ENCODE measurements around the gene OSBPL6. TPM values are rescaled to one million over a fixed set of nuclear protein-coding genes. Genes with fewer than 3 reads are reported as not detected.

The OSBPL6 gene
- total RNA-seq, 1 donor from 2014 or later, result 6.9 TPM

DNA sequence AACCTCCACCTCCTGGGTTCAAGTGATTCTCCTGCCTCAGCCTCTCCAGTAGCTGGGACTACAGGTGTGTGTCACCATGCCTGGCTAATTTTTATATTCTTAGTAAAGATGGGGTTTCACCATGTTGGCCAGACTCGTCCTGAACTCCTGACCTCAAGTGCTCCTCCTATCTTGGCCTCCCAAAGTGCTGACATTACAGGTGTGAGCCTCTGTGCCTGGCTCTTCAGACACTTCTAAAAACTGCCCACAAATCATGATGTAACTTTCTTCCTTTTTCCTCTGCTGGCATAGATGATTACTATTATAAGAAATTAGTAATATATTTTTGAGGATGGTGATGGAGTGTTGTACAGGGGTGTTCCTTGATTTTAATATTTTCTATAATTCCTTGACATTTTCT lies 6.0 kb downstream of the OSBPL6 start:
- Mint-ChIP-seq H3K4me3 (no peak overlapping the region), H3K36me3 (no peaks in the 10 kb centered on the region), H3K4me1 (ENCODE audit: unreplicated experiment) (peaks cover 9% of the 10 kb centered on the region), H3K27ac (no peak overlapping the region), H3K27me3 (peaks cover 29% of the 10 kb centered on the region), H3K9me3 (no peaks in the 10 kb centered on the region)
- DNase-seq (ENCODE audit: extremely low spot score, unreplicated experiment), result no peak
- TF ChIP-seq, protein P1, sequence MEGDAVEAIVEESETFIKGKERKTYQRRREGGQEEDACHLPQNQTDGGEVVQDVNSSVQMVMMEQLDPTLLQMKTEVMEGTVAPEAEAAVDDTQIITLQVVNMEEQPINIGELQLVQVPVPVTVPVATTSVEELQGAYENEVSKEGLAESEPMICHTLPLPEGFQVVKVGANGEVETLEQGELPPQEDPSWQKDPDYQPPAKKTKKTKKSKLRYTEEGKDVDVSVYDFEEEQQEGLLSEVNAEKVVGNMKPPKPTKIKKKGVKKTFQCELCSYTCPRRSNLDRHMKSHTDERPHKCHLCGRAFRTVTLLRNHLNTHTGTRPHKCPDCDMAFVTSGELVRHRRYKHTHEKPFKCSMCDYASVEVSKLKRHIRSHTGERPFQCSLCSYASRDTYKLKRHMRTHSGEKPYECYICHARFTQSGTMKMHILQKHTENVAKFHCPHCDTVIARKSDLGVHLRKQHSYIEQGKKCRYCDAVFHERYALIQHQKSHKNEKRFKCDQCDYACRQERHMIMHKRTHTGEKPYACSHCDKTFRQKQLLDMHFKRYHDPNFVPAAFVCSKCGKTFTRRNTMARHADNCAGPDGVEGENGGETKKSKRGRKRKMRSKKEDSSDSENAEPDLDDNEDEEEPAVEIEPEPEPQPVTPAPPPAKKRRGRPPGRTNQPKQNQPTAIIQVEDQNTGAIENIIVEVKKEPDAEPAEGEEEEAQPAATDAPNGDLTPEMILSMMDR (conservative IDR thresholded peaks at IDR 0.05), result no peak

DNA sequence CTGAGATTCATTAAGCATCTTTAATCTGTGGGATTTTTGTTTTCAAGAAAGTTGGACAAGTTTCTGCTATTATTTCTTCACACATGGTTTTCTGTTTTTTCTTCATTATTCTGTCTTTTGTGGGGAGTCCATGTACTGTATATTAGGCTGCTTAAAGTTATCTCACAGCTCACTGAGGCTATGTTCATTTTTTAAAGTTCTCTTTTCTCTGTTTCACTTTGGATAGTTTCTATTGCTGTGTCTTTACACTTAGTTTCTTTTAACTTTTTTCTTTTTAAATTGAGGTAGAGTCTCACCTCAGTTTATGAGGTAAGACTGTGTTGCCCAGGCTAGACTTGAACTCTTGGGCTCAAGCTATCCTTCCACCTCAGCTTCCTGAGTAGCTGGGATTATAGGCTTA lies 8.6 kb downstream of the OSBPL6 start:
- TF ChIP-seq, protein P1 (conservative IDR thresholded peaks at IDR 0.05), result no peak
- Mint-ChIP-seq H3K4me1 (ENCODE audit: unreplicated experiment) (peaks cover 7% of the 10 kb centered on the region), H3K9me3 (no peaks in the 10 kb centered on the region), H3K27me3 (peaks cover 10% of the 10 kb centered on the region), H3K36me3 (no peaks in the 10 kb centered on the region), H3K27ac (no peak overlapping the region), H3K4me3 (no peak overlapping the region)
- no peak for DNase-seq (ENCODE audit: extremely low spot score, unreplicated experiment)

DNA sequence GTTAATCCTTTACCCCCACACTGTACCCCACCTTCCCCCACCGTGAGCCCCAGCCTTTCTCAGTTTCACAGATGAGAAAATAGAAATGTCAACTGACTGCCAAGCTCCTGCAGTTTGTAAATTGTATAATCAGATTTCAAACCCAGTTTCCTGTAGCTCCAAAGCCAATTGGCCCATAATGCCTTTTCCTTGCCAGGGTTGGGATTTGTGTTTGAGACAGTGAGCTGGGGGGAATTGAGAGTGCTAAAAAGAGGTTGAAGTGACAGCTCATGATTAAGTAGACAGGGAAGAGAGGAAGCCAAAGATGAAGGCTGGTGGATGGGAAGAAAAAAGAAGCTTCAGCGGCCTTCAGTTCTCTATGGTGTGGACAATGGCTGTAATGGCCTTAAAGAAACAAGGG lies 10.7 kb downstream of the OSBPL6 start:
- TF ChIP-seq, protein P1 (conservative IDR thresholded peaks at IDR 0.05), result no peak
- H3K9me3 Mint-ChIP-seq, result no peaks in the 10 kb centered on the region
- no peak overlapping the region for H3K27ac Mint-ChIP-seq
- DNase-seq (ENCODE audit: extremely low spot score, unreplicated experiment), result no peak
- H3K4me1 Mint-ChIP-seq (ENCODE audit: unreplicated experiment), result peaks cover 10% of the 10 kb centered on the region
- H3K27me3 Mint-ChIP-seq, result peaks cover 7% of the 10 kb centered on the region
- H3K4me3 Mint-ChIP-seq, result no peak overlapping the region
- H3K36me3 Mint-ChIP-seq, result no peaks in the 10 kb centered on the region

DNA sequence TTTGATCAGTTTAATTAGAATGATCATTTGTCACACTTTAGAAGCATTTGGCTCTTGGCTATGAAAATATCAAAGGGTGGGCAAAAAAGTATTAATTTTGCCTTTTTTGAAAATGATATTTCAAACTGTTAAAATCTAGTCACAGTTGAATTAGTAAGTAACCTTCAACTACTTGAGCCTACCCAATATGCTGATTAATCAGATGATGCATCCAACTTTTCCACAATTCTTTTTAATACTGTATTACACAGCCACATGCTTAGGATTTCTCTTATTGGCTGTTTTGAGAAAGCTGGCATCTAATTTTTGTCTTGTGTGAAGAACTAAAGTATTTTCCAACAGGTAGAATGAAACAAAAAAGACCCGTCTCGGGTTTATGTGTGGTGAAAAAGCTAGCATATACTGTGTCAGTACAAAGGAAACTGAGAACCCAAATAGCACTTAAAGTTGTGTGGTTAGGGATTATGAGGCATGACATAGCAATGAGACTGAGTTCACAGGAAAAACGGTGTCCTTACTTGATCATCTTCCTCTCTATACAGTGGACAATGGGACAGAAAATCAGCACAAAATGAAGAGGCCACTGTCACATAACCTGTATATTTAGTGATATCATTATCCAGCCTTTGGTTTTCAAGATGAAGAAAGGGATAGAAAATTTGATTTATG lies 11.7 kb downstream of the OSBPL6 start:
- H3K27ac Mint-ChIP-seq, result no peak overlapping the region

DNA sequence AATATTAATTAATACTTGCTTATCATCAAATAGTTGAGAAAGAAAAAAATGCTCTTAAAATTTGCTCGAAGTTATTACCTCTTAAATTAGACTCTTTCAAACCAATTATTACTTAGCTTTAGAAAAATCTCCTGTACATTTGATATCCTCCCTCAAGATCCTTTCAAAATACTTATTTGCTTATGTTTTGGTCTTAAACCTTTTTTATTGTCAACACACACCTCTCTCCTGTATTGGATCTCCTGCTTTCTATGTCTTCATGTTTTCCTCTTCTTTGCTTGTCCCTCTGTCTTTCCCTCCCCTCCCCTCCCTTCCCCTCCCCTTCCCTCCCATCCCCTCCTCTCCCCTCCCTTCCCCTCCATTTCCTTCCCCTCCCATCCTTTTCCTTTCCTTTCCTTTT lies 14.0 kb downstream of the OSBPL6 start:
- peaks cover 20% of the 10 kb centered on the region for H3K4me1 Mint-ChIP-seq (ENCODE audit: unreplicated experiment)
- TF ChIP-seq, protein P1 (conservative IDR thresholded peaks at IDR 0.05), result no peak
- DNase-seq (ENCODE audit: extremely low spot score, unreplicated experiment), result no peak
- no peak overlapping the region for H3K4me3 Mint-ChIP-seq
- H3K36me3 Mint-ChIP-seq, result no peaks in the 10 kb centered on the region
- H3K27ac Mint-ChIP-seq, result no peak overlapping the region
- peaks cover 7% of the 10 kb centered on the region for H3K27me3 Mint-ChIP-seq
- no peaks in the 10 kb centered on the region for H3K9me3 Mint-ChIP-seq

More for the DNA sequence above, 11.7 kb downstream of the OSBPL6 start:
- peaks cover 10% of the 10 kb centered on the region for H3K4me1 Mint-ChIP-seq (ENCODE audit: unreplicated experiment)
- TF ChIP-seq, protein P1 (conservative IDR thresholded peaks at IDR 0.05), result no peak
- no peaks in the 10 kb centered on the region for H3K9me3 Mint-ChIP-seq
- peaks cover 7% of the 10 kb centered on the region for H3K27me3 Mint-ChIP-seq
- no peaks in the 10 kb centered on the region for H3K36me3 Mint-ChIP-seq
- H3K4me3 Mint-ChIP-seq, result no peak overlapping the region
- DNase-seq (ENCODE audit: extremely low spot score, unreplicated experiment), result no peak
